ENCODE data around the gene ZNF484.
A peak's percentile ranks its signal among the peaks of the same experiment; 100 is the strongest.
"Not testable (repeated sequence)": the region's sequence is repeated elsewhere in the genome, so short reads cannot be mapped to it uniquely, and the experiment has no call there.

Gene ZNF484

GRCh38 chr9:92808726-92809451, 68.9 kb downstream of the ZNF484 start:
- 0 out of 2 replicates have a peak, but pooled peaks have one; percentile 23 for TF ChIP-seq CTCF (IDR thresholded peaks at IDR 0.05; ENCODE audit: borderline replicate concordance, insufficient read depth, low read depth, low read length)

GRCh38 chr9:92807757-92808725, 69.8 kb downstream of the ZNF484 start:
- H3K4me3 ChIP-seq (ENCODE audit: low read depth, low read length), result no peak overlapping the region
- TF ChIP-seq CTCF (IDR thresholded peaks at IDR 0.05; ENCODE audit: borderline replicate concordance, insufficient read depth, low read depth, low read length), result no peak

More at GRCh38 chr9:92808726-92809451, 68.9 kb downstream of the ZNF484 start:
- peak overlapping the region; percentile 23 for H3K4me3 ChIP-seq (ENCODE audit: low read depth, low read length)

GRCh38 chr9:92807031-92807756, 70.6 kb downstream of the ZNF484 start:
- no peak for TF ChIP-seq CTCF (IDR thresholded peaks at IDR 0.05; ENCODE audit: borderline replicate concordance, insufficient read depth, low read depth, low read length)
- no peak overlapping the region for H3K4me3 ChIP-seq (ENCODE audit: low read depth, low read length)

GRCh38 chr9:92804727-92805126, 73.1 kb downstream of the ZNF484 start:
- H3K4me3 ChIP-seq (ENCODE audit: low read depth, low read length), result no peak overlapping the region
- no peak for TF ChIP-seq CTCF (IDR thresholded peaks at IDR 0.05; ENCODE audit: borderline replicate concordance, insufficient read depth, low read depth, low read length)

GRCh38 chr9:92798358-92798757, 79.5 kb downstream of the ZNF484 start:
- no peak for TF ChIP-seq CTCF (IDR thresholded peaks at IDR 0.05; ENCODE audit: borderline replicate concordance, insufficient read depth, low read depth, low read length)

GRCh38 chr9:92796337-92796804, 81.5 kb downstream of the ZNF484 start:
- H3K4me3 ChIP-seq (ENCODE audit: low read depth, low read length), result not testable (repeated sequence)

More at GRCh38 chr9:92798358-92798757, 79.5 kb downstream of the ZNF484 start:
- no peak overlapping the region for H3K4me3 ChIP-seq (ENCODE audit: low read depth, low read length)
